Hepatocyte (in vitro differentiated cells): Measurements from ENCODE around the gene KDM3A. TPM values are rescaled to one million over a fixed set of nuclear protein-coding genes. Genes with fewer than 3 reads are reported as not detected.

Experiments used
- DNase-seq: peaks from one replicate; pipeline ENCODE4 v3.0.0-alpha.2; 2016; ENCODE audit warnings: low spot score
- H2AFZ ChIP-seq: fragments of 200-600 bp; sonication (generic); 2 replicates; pipeline ENCODE4 v1.6.0; 2016; ENCODE audit warnings: antibody characterized with exemption, mild to moderate bottlenecking
- H3K27ac ChIP-seq: fragments of 200-600 bp; sonication (generic); 2 replicates; pipeline ENCODE4 v1.5.1; 2016; ENCODE audit warnings: mild to moderate bottlenecking
- H3K27me3 ChIP-seq: fragments of 200-600 bp; sonication (generic); 2 replicates; pipeline ENCODE4 v1.6.1; 2016
- H3K36me3 ChIP-seq: fragments of 200-600 bp; sonication (generic); replicated peaks from 2 replicates; pipeline ENCODE4 v1.5.1; 2016; ENCODE audit warnings: low read depth; ENCODE audit not compliant: insufficient read depth
- H3K4me1 ChIP-seq: fragments of 200-600 bp; sonication (generic); 2 replicates; pipeline ENCODE4 v1.5.1; 2016; ENCODE audit warnings: mild to moderate bottlenecking, moderate library complexity; ENCODE audit not compliant: insufficient read depth
- H3K4me2 ChIP-seq: fragments of 200-600 bp; sonication (generic); 2 replicates; pipeline ENCODE4 v1.6.0; 2016
- H3K4me3 ChIP-seq: fragments of 200-600 bp; sonication (generic); 2 replicates; pipeline ENCODE4 v1.5.1; 2016; ENCODE audit warnings: mild to moderate bottlenecking
- H3K79me2 ChIP-seq: fragments of 200-600 bp; sonication (generic); 2 replicates; pipeline ENCODE4 v1.6.0; 2017; ENCODE audit warnings: mild to moderate bottlenecking
- H3K9me2 ChIP-seq: fragments of 200-600 bp; sonication (generic); replicated peaks from 2 replicates; pipeline ENCODE4 v1.6.0; 2017; ENCODE audit warnings: mild to moderate bottlenecking; ENCODE audit not compliant: insufficient read depth
- H3K9me3 ChIP-seq: fragments of 200-600 bp; sonication (generic); 2 replicates; pipeline ENCODE4 v1.5.1; 2016; ENCODE audit warnings: low read depth, mild to moderate bottlenecking
- H4K20me1 ChIP-seq: fragments of 200-600 bp; sonication (generic); 2 replicates; pipeline ENCODE4 v1.6.0; 2016; ENCODE audit warnings: mild to moderate bottlenecking; ENCODE audit not compliant: insufficient read depth, poor library complexity, severe bottlenecking
- CTCF ChIP-seq: fragments of 200-600 bp; sonication (generic); IDR thresholded peaks from 2 replicates; pipeline ENCODE4 v1.5.1; 2016; ENCODE audit warnings: antibody characterized with exemption, mild to moderate bottlenecking; ENCODE audit not compliant: poor library complexity
- EZH2 ChIP-seq: fragments of 200-600 bp; sonication (generic); IDR thresholded peaks from 2 replicates; pipeline ENCODE4 v1.6.1; 2016; ENCODE audit warnings: antibody characterized with exemption, mild to moderate bottlenecking, borderline replicate concordance
- EZH2phosphoT487 ChIP-seq: fragments of 200-600 bp; sonication (generic); IDR thresholded peaks from one replicate; pipeline ENCODE4 v1.6.1; 2018; ENCODE audit warnings: antibody characterized with exemption, mild to moderate bottlenecking, low read depth, moderate library complexity; ENCODE audit not compliant: unreplicated experiment, severe bottlenecking
- WGBS: methylation state at CpG from one replicate; pipeline ENCODE4 v1.1.6; 2016; ENCODE audit warnings: low lambda C conversion rate; ENCODE audit errors: missing lambda C conversion rate; 5-methylcytosine and 5-hydroxymethylcytosine counted together
- polyA plus RNA-seq: library from polyadenylated mRNA; unstranded; fragments of >200 nt; fragmentation: Nextera tagmentation; extraction: Ambion mirVana; gene quantifications from 2 replicates; pipeline ENCODE4 v1.2.1, GENCODE V29; 2016
- total RNA-seq: library from RNA; depleted of rRNA; stranded (reverse); fragments of >200 nt; gene quantifications from 2 replicates; pipeline ENCODE4 v1.2.3, GENCODE V29; 2014

The KDM3A gene
- total and polyA plus RNA-seq, 2 experiments from 2014 or later = 13.8 to 37.5 TPM

GRCh38 chr2:86507600-86507999 lies 66.4 kb downstream of the KDM3A start:
- H3K4me2 ChIP-seq = no peak overlapping the region
- H3K9me3 ChIP-seq = no peaks in the 10 kb centered on the region
- H3K9me2 ChIP-seq = no peaks in the 10 kb centered on the region
- no peaks in the 10 kb centered on the region for H3K36me3 ChIP-seq
- no peak for DNase-seq
- H4K20me1 ChIP-seq = no peaks in the 10 kb centered on the region
- H3K4me3 ChIP-seq = no peak overlapping the region
- no peak overlapping the region for H3K27ac ChIP-seq
- H2AFZ ChIP-seq = no peak overlapping the region
- H3K27me3 ChIP-seq = no peaks in the 10 kb centered on the region
- H3K79me2 ChIP-seq = peaks cover 5% of the 10 kb centered on the region
- TF ChIP-seq EZH2phosphoT487 (no peak), CTCF (no peak), EZH2 (no peak)
- no peaks in the 10 kb centered on the region for H3K4me1 ChIP-seq
- WGBS = 89% methylated on average over 7 of the region's 7 CpGs

- no peaks in the 10 kb centered on the region for H3K36me3 ChIP-seq
- H3K9me3 ChIP-seq = no peaks in the 10 kb centered on the region
- over 99% methylated on average over 4 of the region's 4 CpGs for WGBS
- no peak for TF ChIP-seq CTCF
- no peak overlapping the region for H3K4me2 ChIP-seq
- H3K27ac ChIP-seq = no peak overlapping the region
- H3K79me2 ChIP-seq = peaks cover 6% of the 10 kb centered on the region
- H4K20me1 ChIP-seq = no peaks in the 10 kb centered on the region
- no peak for DNase-seq
- H3K9me2 ChIP-seq = no peaks in the 10 kb centered on the region
- H3K27me3 ChIP-seq = no peaks in the 10 kb centered on the region
- no peak overlapping the region for H3K4me3 ChIP-seq
- no peaks in the 10 kb centered on the region for H3K4me1 ChIP-seq
- H2AFZ ChIP-seq = no peak overlapping the region
Measured at GRCh38 chr2:86510436-86510933, 69.3 kb downstream of the KDM3A start.

DNA sequence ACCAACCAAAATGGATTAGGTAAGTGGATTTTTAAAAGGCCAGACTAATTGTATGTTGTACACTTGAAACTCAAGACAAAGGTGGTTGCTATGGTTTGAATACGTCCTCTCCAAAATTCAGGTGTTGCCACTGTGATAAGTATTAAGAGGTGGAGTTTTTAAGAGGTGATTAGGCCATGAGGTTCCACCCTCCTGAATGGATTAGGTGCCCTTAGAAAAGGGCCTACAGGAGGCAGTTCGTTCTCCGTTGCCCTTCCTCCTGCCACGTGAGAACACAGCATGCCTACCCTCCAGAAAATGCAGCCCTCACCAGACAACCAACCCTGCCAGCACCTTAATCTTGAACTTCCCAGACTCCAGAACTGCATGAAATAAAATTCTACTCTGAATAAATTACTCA lies 70.9 kb downstream of the KDM3A start:
- Histone ChIP-seq H2AFZ (no peak overlapping the region), H3K79me2 (peaks cover 8% of the 10 kb centered on the region), H3K4me2 (no peak overlapping the region), H3K4me1 (no peaks in the 10 kb centered on the region), H3K27ac (no peak overlapping the region), H3K9me3 (no peaks in the 10 kb centered on the region), H3K36me3 (no peaks in the 10 kb centered on the region), H4K20me1 (no peaks in the 10 kb centered on the region), H3K9me2 (no peaks in the 10 kb centered on the region), H3K4me3 (no peak overlapping the region), H3K27me3 (no peaks in the 10 kb centered on the region)
- no peak for DNase-seq
- WGBS = 91% methylated on average over 4 of the region's 4 CpGs
- TF ChIP-seq CTCF (no peak), EZH2phosphoT487 (no peak), EZH2 (no peak)

GRCh38 chr2:86512892-86513291 lies 71.7 kb downstream of the KDM3A start:
- Histone ChIP-seq H4K20me1 (no peaks in the 10 kb centered on the region), H3K36me3 (no peaks in the 10 kb centered on the region), H3K4me2 (no peak overlapping the region), H2AFZ (no peak overlapping the region), H3K9me3 (no peaks in the 10 kb centered on the region), H3K4me3 (no peak overlapping the region), H3K9me2 (no peaks in the 10 kb centered on the region), H3K4me1 (no peaks in the 10 kb centered on the region), H3K27ac (no peak overlapping the region), H3K27me3 (no peaks in the 10 kb centered on the region), H3K79me2 (peaks cover 8% of the 10 kb centered on the region)
- no peak for DNase-seq
- WGBS = 96% methylated on average over 2 of the region's 2 CpGs
- TF ChIP-seq EZH2 = no peak
- TF ChIP-seq CTCF = no peak
- no peak for TF ChIP-seq EZH2phosphoT487
